Measurements from ENCODE around the gene COL26A1.

Gene COL26A1

DNA sequence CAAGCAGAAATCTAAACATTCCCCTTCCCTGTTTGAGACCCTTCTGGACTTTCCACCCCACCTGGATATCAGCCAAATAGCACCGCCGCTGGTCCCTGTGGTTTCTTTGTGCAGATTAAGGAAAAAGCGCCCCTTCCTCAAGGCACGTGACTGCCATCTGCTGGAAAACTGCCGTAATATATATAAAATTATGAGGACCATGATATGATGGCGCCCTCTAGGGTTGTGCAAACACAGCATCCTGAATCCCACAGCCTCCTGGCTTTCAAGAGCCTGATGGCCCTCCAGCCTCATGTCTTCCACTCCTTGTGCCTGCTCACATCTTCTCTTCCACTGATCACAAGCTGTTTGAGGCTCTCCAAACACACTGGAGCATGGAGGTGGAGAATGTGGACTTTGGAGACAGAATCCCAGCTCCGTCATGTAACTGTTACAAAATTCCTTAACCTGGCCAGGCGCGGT is 145.1 kb downstream of the COL26A1 start:
- no peak overlapping the region for H3K4me3 ChIP-seq (ENCODE audit: low read depth, low read length)
- peak; percentile 61 for DNase-seq (ENCODE audit: low read depth)
- TF ChIP-seq, protein P1, sequence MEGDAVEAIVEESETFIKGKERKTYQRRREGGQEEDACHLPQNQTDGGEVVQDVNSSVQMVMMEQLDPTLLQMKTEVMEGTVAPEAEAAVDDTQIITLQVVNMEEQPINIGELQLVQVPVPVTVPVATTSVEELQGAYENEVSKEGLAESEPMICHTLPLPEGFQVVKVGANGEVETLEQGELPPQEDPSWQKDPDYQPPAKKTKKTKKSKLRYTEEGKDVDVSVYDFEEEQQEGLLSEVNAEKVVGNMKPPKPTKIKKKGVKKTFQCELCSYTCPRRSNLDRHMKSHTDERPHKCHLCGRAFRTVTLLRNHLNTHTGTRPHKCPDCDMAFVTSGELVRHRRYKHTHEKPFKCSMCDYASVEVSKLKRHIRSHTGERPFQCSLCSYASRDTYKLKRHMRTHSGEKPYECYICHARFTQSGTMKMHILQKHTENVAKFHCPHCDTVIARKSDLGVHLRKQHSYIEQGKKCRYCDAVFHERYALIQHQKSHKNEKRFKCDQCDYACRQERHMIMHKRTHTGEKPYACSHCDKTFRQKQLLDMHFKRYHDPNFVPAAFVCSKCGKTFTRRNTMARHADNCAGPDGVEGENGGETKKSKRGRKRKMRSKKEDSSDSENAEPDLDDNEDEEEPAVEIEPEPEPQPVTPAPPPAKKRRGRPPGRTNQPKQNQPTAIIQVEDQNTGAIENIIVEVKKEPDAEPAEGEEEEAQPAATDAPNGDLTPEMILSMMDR (IDR thresholded peaks at IDR 0.05; ENCODE audit: control insufficient read depth, extremely low read depth, insufficient read depth), result peak; percentile 93

DNA sequence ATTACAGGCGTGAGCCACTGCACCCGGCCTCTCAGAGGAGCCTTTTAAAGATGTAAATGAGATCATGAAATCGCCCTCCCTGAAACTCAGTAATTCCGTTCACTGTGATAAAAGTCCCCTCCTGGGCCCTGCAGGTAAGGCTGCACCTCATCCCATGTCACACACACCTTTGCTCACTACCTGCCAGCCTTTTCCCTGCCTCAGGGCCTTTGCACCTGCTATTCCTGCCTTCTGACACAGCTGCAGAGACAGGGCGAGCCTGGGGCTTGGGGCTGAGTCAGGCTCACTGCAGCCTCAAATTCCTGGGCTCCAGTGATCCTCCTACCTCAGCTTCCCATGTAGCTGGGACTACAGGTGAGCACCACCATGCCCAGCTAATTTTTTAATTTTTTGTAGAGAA is 147.6 kb downstream of the COL26A1 start:
- TF ChIP-seq, protein P1 (IDR thresholded peaks at IDR 0.05; ENCODE audit: control insufficient read depth, extremely low read depth, insufficient read depth), result no peak
- no peak overlapping the region for H3K4me3 ChIP-seq (ENCODE audit: low read depth, low read length)
- no peak for DNase-seq (ENCODE audit: low read depth)

DNA sequence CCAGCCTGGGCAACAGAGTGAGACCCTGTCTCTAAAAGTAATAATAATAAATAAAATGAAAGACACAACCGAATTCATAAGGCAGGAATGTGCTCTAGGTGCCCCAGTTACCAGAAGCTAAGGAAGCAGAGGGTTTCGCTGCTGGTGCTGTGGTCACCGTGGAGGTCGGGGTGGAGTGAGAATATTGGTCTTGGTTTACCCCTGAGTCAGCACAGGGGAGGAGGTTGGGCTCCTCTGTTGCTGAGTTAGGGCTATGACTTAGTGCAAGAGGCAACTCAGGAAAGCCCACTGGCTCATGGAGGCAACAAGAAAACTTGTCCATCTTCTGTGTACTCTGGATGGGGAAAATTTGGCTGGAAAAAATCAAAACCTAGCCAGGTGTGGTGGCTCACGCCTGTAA is 149.3 kb downstream of the COL26A1 start:
- no peak overlapping the region for H3K4me3 ChIP-seq (ENCODE audit: low read depth, low read length)
- TF ChIP-seq, protein P1 (IDR thresholded peaks at IDR 0.05; ENCODE audit: control insufficient read depth, extremely low read depth, insufficient read depth), result no peak
- no peak for DNase-seq (ENCODE audit: low read depth)

DNA sequence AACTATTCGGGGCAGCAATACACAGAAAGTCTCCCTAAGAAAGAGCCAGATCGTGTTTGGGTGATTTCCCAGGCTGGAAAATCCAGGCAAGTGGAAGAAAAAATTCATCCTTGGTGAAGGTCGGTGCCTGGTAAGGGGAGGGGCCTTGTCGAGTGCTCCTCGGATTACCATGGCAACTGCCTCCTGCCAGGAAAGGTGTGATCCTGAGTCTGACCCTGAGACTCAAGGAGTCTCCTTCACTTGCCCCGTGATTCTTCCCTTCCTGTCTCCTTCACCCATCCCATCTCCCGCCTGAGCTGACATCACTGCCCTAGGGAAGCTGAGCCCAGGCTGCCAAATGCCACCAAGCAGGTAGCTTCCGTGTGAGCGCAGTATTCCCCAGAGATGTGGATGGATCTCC is 154.2 kb downstream of the COL26A1 start:
- no peak overlapping the region for H3K4me3 ChIP-seq (ENCODE audit: low read depth, low read length)
- DNase-seq (ENCODE audit: low read depth), result no peak
- TF ChIP-seq, protein P1 (IDR thresholded peaks at IDR 0.05; ENCODE audit: control insufficient read depth, extremely low read depth, insufficient read depth), result no peak

DNA sequence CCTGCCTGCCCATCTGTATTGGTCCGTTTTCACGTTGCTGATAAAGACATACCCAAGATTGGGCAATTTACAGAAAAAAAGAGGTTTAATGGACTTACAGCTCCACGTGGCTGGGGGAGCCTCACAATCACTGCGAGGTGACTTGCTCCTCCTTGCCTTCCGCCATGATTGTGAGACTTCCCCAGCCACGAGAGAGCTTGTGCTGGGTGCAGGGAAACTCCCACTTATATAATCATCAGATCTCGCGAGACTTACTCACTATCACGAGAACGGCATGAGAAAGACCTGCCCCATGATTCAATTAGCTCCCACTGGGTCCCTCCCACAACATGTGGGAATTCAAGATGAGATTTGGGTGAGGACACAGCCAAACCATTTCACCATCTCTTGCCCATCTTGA is 154.6 kb downstream of the COL26A1 start:
- no peak overlapping the region for H3K4me3 ChIP-seq (ENCODE audit: low read depth, low read length)
- DNase-seq (ENCODE audit: low read depth), result no peak
- TF ChIP-seq, protein P1 (IDR thresholded peaks at IDR 0.05; ENCODE audit: control insufficient read depth, extremely low read depth, insufficient read depth), result no peak

DNA sequence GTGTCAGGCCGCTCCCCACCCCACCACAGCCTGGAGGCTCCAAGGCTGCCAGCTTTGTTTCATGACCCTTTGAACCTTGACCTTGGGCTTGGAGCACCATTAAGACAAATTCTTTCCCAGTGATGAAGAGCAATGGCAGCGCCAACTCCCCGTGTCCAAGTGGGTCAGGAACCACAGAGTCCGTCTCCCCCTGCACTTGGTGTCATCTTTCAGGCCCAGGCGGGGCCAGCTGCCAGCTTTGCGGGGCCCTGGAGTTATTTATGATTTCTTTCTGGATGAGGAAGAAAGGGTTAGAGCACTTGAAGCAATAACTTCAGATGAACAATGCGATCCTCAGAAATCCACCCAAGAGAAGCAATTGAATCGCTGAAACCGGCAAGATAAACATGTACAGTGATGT is 155.7 kb downstream of the COL26A1 start:
- DNase-seq (ENCODE audit: low read depth), result no peak
- TF ChIP-seq, protein P1 (IDR thresholded peaks at IDR 0.05; ENCODE audit: control insufficient read depth, extremely low read depth, insufficient read depth), result no peak
- no peak overlapping the region for H3K4me3 ChIP-seq (ENCODE audit: low read depth, low read length)

DNA sequence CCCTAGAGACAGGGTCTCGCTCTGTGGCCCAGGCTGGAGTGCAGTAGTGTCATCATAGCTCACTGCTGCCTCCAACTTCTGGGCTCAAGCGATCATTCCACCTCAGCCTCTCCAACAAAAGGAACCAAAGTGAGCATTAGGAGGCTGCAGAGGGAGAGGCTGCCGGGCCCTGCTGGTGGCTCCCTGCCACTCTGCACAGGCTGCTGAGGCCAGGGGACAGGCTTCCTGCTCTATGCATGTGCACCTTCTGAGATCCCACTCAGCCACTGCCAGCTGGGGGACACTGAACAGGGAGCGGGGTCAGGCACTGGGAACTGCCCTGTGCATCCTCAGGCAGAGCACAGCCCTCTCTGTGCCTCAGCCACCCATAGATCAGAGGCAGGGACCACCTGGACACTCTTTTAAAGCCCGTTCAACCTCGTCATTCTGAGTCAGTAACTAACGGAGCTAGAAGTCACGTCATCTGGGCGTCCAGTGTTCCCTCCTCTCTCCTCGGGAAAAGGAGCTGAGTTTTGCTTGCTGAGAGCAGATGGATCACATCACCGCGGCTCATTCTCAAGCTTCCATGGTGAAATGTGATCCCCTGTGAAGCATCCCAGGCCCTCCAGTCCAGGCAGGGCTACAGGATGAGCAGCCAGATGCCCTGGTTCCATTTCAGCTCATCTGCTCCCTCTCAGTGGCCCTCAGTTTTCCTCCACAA is 156.8 kb downstream of the COL26A1 start:
- H3K4me3 ChIP-seq (ENCODE audit: low read depth, low read length), result no peak overlapping the region
- DNase-seq (ENCODE audit: low read depth), result no peak
- TF ChIP-seq, protein P1 (IDR thresholded peaks at IDR 0.05; ENCODE audit: control insufficient read depth, extremely low read depth, insufficient read depth), result no peak

Measured in LNCaP clone FGC (cell line).